ENCODE results near the gene ERVH48-1. TPM values are rescaled to one million over a fixed set of nuclear protein-coding genes. Genes with fewer than 3 reads are reported as not detected.
A peak's percentile ranks its signal among the peaks of the same experiment; 100 is the strongest.

ERVH48-1 gene
- total RNA-seq, 1 experiment from 2014 or later = 37.9 TPM

- H3K4me3 Mint-ChIP-seq (ENCODE audit: unreplicated experiment) = peak overlapping the region; percentile 83
- CTCF ChIA-PET = no interaction called here
- peak overlapping the region; percentile 88 for H3K27ac Mint-ChIP-seq (ENCODE audit: unreplicated experiment)
- H3K27me3 Mint-ChIP-seq (ENCODE audit: insufficient read depth, unreplicated experiment) = no peaks in the 10 kb centered on the region
- Histone ChIP-seq H3K27me3 (replicated peaks; ENCODE audit: control insufficient read depth, insufficient read depth, low read length) (no peaks in the 10 kb centered on the region), H3K4me1 (peaks cover 27% of the 10 kb centered on the region), H3K9me3 (no peaks in the 10 kb centered on the region), H3K36me3 (ENCODE audit: control insufficient read depth, insufficient read depth, low read length) (no peaks in the 10 kb centered on the region), H3K4me3 (ENCODE audit: low read depth, low read length) (peak overlapping the region; percentile 28)
- H3K36me3 Mint-ChIP-seq (ENCODE audit: insufficient read depth, unreplicated experiment) = peaks cover 11% of the 10 kb centered on the region
- intact Hi-C loops (cut with micrococcal nuclease; ENCODE audit: unreplicated experiment) = loop anchor here (1.0 to 5.0 kb wide), 3 partner anchors 31 to 723 kb away; partner anchors contain the start of gene PKNOX1
- no peak for DNase-seq
- no peaks in the 10 kb centered on the region for H3K9me3 Mint-ChIP-seq (ENCODE audit: unreplicated experiment)
- POLR2A ChIA-PET = no interaction called here
- no peak for TF ChIP-seq CTCF (IDR thresholded peaks at IDR 0.05; ENCODE audit: insufficient read depth in 1 of 2, low read depth in 1 of 2, low read length in 1 of 2, severe bottlenecking in 1 of 2, unreplicated experiment in 1 of 2)
- peaks cover 11% of the 10 kb centered on the region for H3K4me1 Mint-ChIP-seq (ENCODE audit: low read depth, unreplicated experiment)
- BruUV-seq (replicated peaks) = TSS peak; percentile 92
These were observed 1.0 kb downstream of the ERVH48-1 start for GRCh38 chr21:42924433-42924751.

- TF ChIP-seq CTCF (IDR thresholded peaks at IDR 0.05; ENCODE audit: insufficient read depth in 1 of 2, low read depth in 1 of 2, low read length in 1 of 2, severe bottlenecking in 1 of 2, unreplicated experiment in 1 of 2) = peak; percentile 75 to 80
- H3K27ac Mint-ChIP-seq (ENCODE audit: unreplicated experiment) = peak overlapping the region; percentile 88
- peak; percentile 87 to 92 for DNase-seq
- H3K27me3 Mint-ChIP-seq (ENCODE audit: insufficient read depth, unreplicated experiment) = no peaks in the 10 kb centered on the region
- H3K4me1 ChIP-seq = peaks cover 24% of the 10 kb centered on the region
- H3K4me3 ChIP-seq (ENCODE audit: low read depth, low read length) = peak overlapping the region; percentile 28
- H3K36me3 Mint-ChIP-seq (ENCODE audit: insufficient read depth, unreplicated experiment) = peaks cover 8% of the 10 kb centered on the region
- H3K4me1 Mint-ChIP-seq (ENCODE audit: low read depth, unreplicated experiment) = peaks cover 11% of the 10 kb centered on the region
- intact Hi-C loops (cut with micrococcal nuclease; ENCODE audit: unreplicated experiment) = loop anchor here (1.0 to 5.0 kb wide), 3 partner anchors 32 to 724 kb away; partner anchors contain the start of gene PKNOX1
- BruUV-seq (replicated peaks) = no TSS peak
- H3K36me3 ChIP-seq (ENCODE audit: control insufficient read depth, insufficient read depth, low read length) = no peaks in the 10 kb centered on the region
- no peaks in the 10 kb centered on the region for H3K9me3 ChIP-seq
- ChIA-PET POLR2A (interaction anchor here (0.5 kb wide), 1 partner anchor 50 kb away, joined by 3 read pairs; no protein-coding TSS in a partner anchor), CTCF (interaction anchor here (0.8 kb wide), 1 partner anchor 46 kb away, joined by 4 read pairs; no protein-coding TSS in a partner anchor)
- H3K27me3 ChIP-seq (replicated peaks; ENCODE audit: control insufficient read depth, insufficient read depth, low read length) = no peaks in the 10 kb centered on the region
- peak overlapping the region; percentile 83 for H3K4me3 Mint-ChIP-seq (ENCODE audit: unreplicated experiment)
- no peaks in the 10 kb centered on the region for H3K9me3 Mint-ChIP-seq (ENCODE audit: unreplicated experiment)
These were observed 1.6 kb downstream of the ERVH48-1 start for GRCh38 chr21:42923553-42924432.

- BruUV-seq (replicated peaks) = no TSS peak
These were observed 2.5 kb downstream of the ERVH48-1 start for GRCh38 chr21:42922918-42923317.

More at GRCh38 chr21:42922918-42923317, 2.5 kb downstream of the ERVH48-1 start:
- no peaks in the 10 kb centered on the region for H3K36me3 ChIP-seq (ENCODE audit: control insufficient read depth, insufficient read depth, low read length)
- TF ChIP-seq CTCF (IDR thresholded peaks at IDR 0.05; ENCODE audit: insufficient read depth in 1 of 2, low read depth in 1 of 2, low read length in 1 of 2, severe bottlenecking in 1 of 2, unreplicated experiment in 1 of 2) = no peak
- intact Hi-C loops (cut with micrococcal nuclease; ENCODE audit: unreplicated experiment) = loop anchor here (5.0 kb wide), 1 partner anchor 724 kb away; no protein-coding TSS in a partner anchor
- Mint-ChIP-seq H3K4me1 (ENCODE audit: low read depth, unreplicated experiment) (peaks cover 11% of the 10 kb centered on the region), H3K4me3 (ENCODE audit: unreplicated experiment) (peak overlapping the region; percentile 83), H3K9me3 (ENCODE audit: unreplicated experiment) (no peaks in the 10 kb centered on the region), H3K27me3 (ENCODE audit: insufficient read depth, unreplicated experiment) (no peaks in the 10 kb centered on the region), H3K36me3 (ENCODE audit: insufficient read depth, unreplicated experiment) (peaks cover 12% of the 10 kb centered on the region), H3K27ac (ENCODE audit: unreplicated experiment) (no peak overlapping the region)
- ChIA-PET CTCF (no interaction called here), POLR2A (no interaction called here)
- peaks cover 24% of the 10 kb centered on the region for H3K4me1 ChIP-seq
- H3K4me3 ChIP-seq (ENCODE audit: low read depth, low read length) = no peak overlapping the region
- H3K27me3 ChIP-seq (replicated peaks; ENCODE audit: control insufficient read depth, insufficient read depth, low read length) = no peaks in the 10 kb centered on the region
- no peaks in the 10 kb centered on the region for H3K9me3 ChIP-seq
- no peak for DNase-seq

All from Caco-2 (cell line).